Cardiac atrium fibroblast (primary cell): Measurements from ENCODE around the gene LRRC56. TPM values are rescaled to one million over a fixed set of nuclear protein-coding genes. Genes with fewer than 3 reads are reported as not detected.

Experiments used
- total RNA-seq: library from RNA; depleted of rRNA; stranded (reverse); fragments of >200 nt; gene quantifications from 2 replicates; pipeline ENCODE4 v1.2.3, GENCODE V29; 2015

The LRRC56 gene
- 0.16 and 1.3 TPM in 2 replicates for total RNA-seq

GRCh38 chr11:536841-537621 lies at the start of gene LRRC56:
Gene LRRC56, plus strand, starts transcription at chr11:537527. Its CDS starts 3,158 bp downstream, at chr11:540685.

GRCh38 chr11:506995-507726 lies 30.2 kb upstream of the LRRC56 start, which contains the start of gene RNH1:
Gene RNH1, minus strand, starts transcription at chr11:507242. Its CDS starts 5,080 bp downstream, at chr11:502162.

GRCh38 chr11:535519-536454 lies 1.5 kb upstream of the LRRC56 start, which contains the start of gene HRAS:
Gene HRAS, minus strand, starts transcription at chr11:535576.

GRCh38 chr11:560305-561147 lies 23.2 kb downstream of the LRRC56 start, which contains the start of the genes LMNTD2 and RASSF7:
Gene LMNTD2, minus strand, starts transcription at chr11:560738. Its CDS starts 22 bp downstream, at chr11:560716.
Gene RASSF7, plus strand, starts transcription at chr11:560970. Its CDS starts 799 bp downstream, at chr11:561769.

GRCh38 chr11:575996-576768 lies 38.9 kb downstream of the LRRC56 start, which contains the start of gene PHRF1:
Gene PHRF1, plus strand, starts transcription at chr11:576470. Its CDS starts 5,043 bp downstream, at chr11:581513.

Other genes starting within 250 kb of the LRRC56 start
- gene PGGHG, start 248.4 kb upstream of the LRRC56 start, total RNA-seq = 16.7 and 34.8 TPM in 2 replicates
- not detected in 2 replicates for gene IFITM5, start 238.0 kb upstream of the LRRC56 start, total RNA-seq
- 478 and 666 TPM in 2 replicates for gene IFITM2, start 229.7 kb upstream of the LRRC56 start, total RNA-seq
- 203 and 427 TPM in 2 replicates for gene IFITM1, start 223.5 kb upstream of the LRRC56 start, total RNA-seq
- 802 and 859 TPM in 2 replicates for gene IFITM3, start 216.7 kb upstream of the LRRC56 start, total RNA-seq
- 2.3 and 7.1 TPM in 2 replicates for gene B4GALNT4, start 168.0 kb upstream of the LRRC56 start, total RNA-seq
- 0.54 and 3.2 TPM in 2 replicates for gene PKP3, start 143.3 kb upstream of the LRRC56 start, total RNA-seq
- gene SIGIRR, start 122.5 kb upstream of the LRRC56 start, total RNA-seq = 42.4 and 43.0 TPM in 2 replicates
- not detected in 2 replicates for gene ANO9, start 95.5 kb upstream of the LRRC56 start, total RNA-seq
- 36.3 and 40.8 TPM in 2 replicates for gene PTDSS2, start 87.2 kb upstream of the LRRC56 start, total RNA-seq
- 451 and 498 TPM in 2 replicates for gene RNH1, start 30.3 kb upstream of the LRRC56 start, total RNA-seq
- gene HRAS, start 2.0 kb upstream of the LRRC56 start, total RNA-seq = 46.4 and 67.1 TPM in 2 replicates
- 0.81 and 3.1 TPM in 2 replicates for gene LMNTD2, start 23.2 kb downstream of the LRRC56 start, total RNA-seq
- gene RASSF7, start 23.4 kb downstream of the LRRC56 start, total RNA-seq = 8.3 and 11.3 TPM in 2 replicates
- gene PHRF1, start 38.9 kb downstream of the LRRC56 start, total RNA-seq = 13.0 and 17.2 TPM in 2 replicates
- 20.4 and 34.1 TPM in 2 replicates for gene IRF7, start 78.4 kb downstream of the LRRC56 start, total RNA-seq
- not detected in 2 replicates for gene CDHR5, start 87.4 kb downstream of the LRRC56 start, total RNA-seq
- not detected in 2 replicates for gene SCT, start 89.7 kb downstream of the LRRC56 start, total RNA-seq
- gene DRD4, start 99.7 kb downstream of the LRRC56 start, total RNA-seq = not detected in 2 replicates
- gene DEAF1, start 157.7 kb downstream of the LRRC56 start, total RNA-seq = 25.1 and 28.2 TPM in 2 replicates
- 16.6 and 29.0 TPM in 2 replicates for gene TMEM80, start 158.3 kb downstream of the LRRC56 start, total RNA-seq
- 11.7 and 14.1 TPM in 2 replicates for gene EPS8L2, start 168.7 kb downstream of the LRRC56 start, total RNA-seq
- gene TALDO1, start 209.9 kb downstream of the LRRC56 start, total RNA-seq = 167 and 182 TPM in 2 replicates
- 39.0 and 42.3 TPM in 2 replicates for gene GATD1, start 240.0 kb downstream of the LRRC56 start, total RNA-seq